A549 (cell line): ENCODE data around the gene DCHS2. TPM values are rescaled to one million over a fixed set of nuclear protein-coding genes. Genes with fewer than 3 reads are reported as not detected.

Experiments used
- ATAC-seq, 2 experiments: fragments of 200-7000 bp in 1 of 2; fragments of >200 bp in 1 of 2; cut with Nextera tagmentation in 1 of 2; cut with Tn5 transposase in 1 of 2; 3 replicates each; pipeline versions ENCODE4 v1.8.0 to v1.9.1; 2018 to 2020; ENCODE audit warnings: mild to moderate bottlenecking in 1 of 2, moderate library complexity in 1 of 2
- CTCF ChIA-PET: fragments of 300-600 bp; sonication (Branson Sonifier 250); formaldehyde crosslinking; extraction: SDS; loops from one replicate; lab custom pipeline; 2021; ENCODE audit warnings: antibody characterized with exemption, inconsistent platforms; lab: Yijun Ruan, JAX
- POLR2A ChIA-PET: fragments of 350-600 bp; formaldehyde crosslinking; extraction: SDS; loops from one replicate; lab custom pipeline; 2021; ENCODE audit warnings: antibody characterized with exemption, inconsistent platforms; lab: Yijun Ruan, JAX
- DNase-seq, 2 experiments: peaks; one replicate each; pipeline versions ENCODE4 v3.0.0 to v3.0.0-alpha.2; 2011 to 2016; ENCODE audit warnings: low read depth in 1 of 2, low spot score in 1 of 2
- FAIRE-seq: peaks from 2 replicates; lab custom pipeline; 2011; peaks lifted over from hg19 to GRCh38; lab: Jason Lieb, UNC
- H3K27ac ChIP-seq, 2 experiments: fragments of >200 bp; sonication (Bioruptor Twin); formaldehyde crosslinking; 3 replicates each; pipeline ENCODE4 v1.5.1; 2016 to 2017
- H3K4me1 ChIP-seq: fragments of >200 bp; sonication (Bioruptor Twin); formaldehyde crosslinking; 3 replicates; pipeline ENCODE4 v1.6.1; 2016
- H3K4me2 ChIP-seq: fragments of >200 bp; sonication (Bioruptor Twin); formaldehyde crosslinking; 3 replicates; pipeline ENCODE4 v1.6.1; 2016
- H3K4me3 ChIP-seq: fragments of >200 bp; sonication (Bioruptor Twin); formaldehyde crosslinking; 3 replicates; pipeline ENCODE4 v1.5.1; 2016
- H3K9me3 ChIP-seq: fragments of >200 bp; sonication (Bioruptor Twin); formaldehyde crosslinking; 3 replicates; pipeline ENCODE4 v1.6.1; 2016
- CHD2 ChIP-seq: fragments of 150-350 bp; IDR thresholded peaks from 2 replicates; pipeline ENCODE4 v1.6.1; 2014; ENCODE audit warnings: low read length; ENCODE audit not compliant: partially characterized antibody
- CHD4 ChIP-seq: fragments of 200-600 bp; sonication (generic); IDR thresholded peaks from 2 replicates; pipeline ENCODE4 v1.6.1; 2016; ENCODE audit warnings: antibody characterized with exemption, mild to moderate bottlenecking, borderline replicate concordance
- EHMT2 ChIP-seq: fragments of 200-600 bp; sonication (generic); IDR thresholded peaks from 2 replicates; pipeline ENCODE4 v1.6.1; 2016; ENCODE audit warnings: antibody characterized with exemption, low read depth, mild to moderate bottlenecking, moderate library complexity
- EP300 ChIP-seq, 2 experiments: fragments of >200 bp; sonication (Bioruptor Twin); formaldehyde crosslinking; IDR thresholded peaks; 2 replicates in 1 of 2; 3 replicates in 1 of 2; pipeline ENCODE4 v1.6.1; 2016 to 2017
- FOSB ChIP-seq: fragments of 250-450 bp; sonication (Bioruptor Pico); IDR thresholded peaks from 2 replicates; pipeline ENCODE4 v1.5.0; 2020; ENCODE audit warnings: mild to moderate bottlenecking, moderate library complexity
- FOSL2 ChIP-seq, 2 experiments: fragments of 450-650 bp in 1 of 2; fragments of >200 bp in 1 of 2; sonication (Bioruptor Twin) in 1 of 2; formaldehyde crosslinking; IDR thresholded peaks; 2 replicates each; pipeline versions ENCODE4 v1.5.0 to v1.6.1; 2016 to 2020; ENCODE audit warnings: mild to moderate bottlenecking in 1 of 2, moderate library complexity in 1 of 2
- FOXS1 ChIP-seq: fragments of 250-450 bp; sonication (Bioruptor Pico); IDR thresholded peaks from 2 replicates; pipeline ENCODE4 v1.5.0; 2020; ENCODE audit warnings: mild to moderate bottlenecking, moderate library complexity
- HDAC2 ChIP-seq: fragments of 200-600 bp; sonication (generic); IDR thresholded peaks from 2 replicates; pipeline ENCODE4 v1.6.1; 2016
- JUNB ChIP-seq: fragments of >200 bp; sonication (Bioruptor Twin); formaldehyde crosslinking; IDR thresholded peaks from 2 replicates; pipeline ENCODE4 v1.6.1; 2016
- KDM1A ChIP-seq: fragments of 200-600 bp; sonication (generic); IDR thresholded peaks from 2 replicates; pipeline ENCODE4 v1.6.1; 2016; ENCODE audit warnings: low read depth, mild to moderate bottlenecking
- MAFK ChIP-seq: fragments of 450-650 bp; IDR thresholded peaks from 2 replicates; pipeline ENCODE4 v1.6.1; 2014; ENCODE audit not compliant: partially characterized antibody
- MAZ ChIP-seq: fragments of 150-350 bp; IDR thresholded peaks from 2 replicates; pipeline ENCODE4 v1.6.1; 2014; ENCODE audit warnings: antibody characterized with exemption, low read depth, low read length, borderline replicate concordance
- MYC ChIP-seq: IDR thresholded peaks from 2 replicates; pipeline ENCODE4 v1.6.1; 2012; ENCODE audit warnings: mild to moderate bottlenecking, inconsistent platforms, low read length, improper control_type of control experiment, borderline replicate concordance
- NFE2L2 ChIP-seq: fragments of 150-350 bp; conservative IDR thresholded peaks from 2 replicates; pipeline ENCODE4 v1.6.1; 2014; ENCODE audit warnings: low read length
- PHF8 ChIP-seq: fragments of 200-600 bp; sonication (generic); IDR thresholded peaks from 2 replicates; pipeline ENCODE4 v1.6.1; 2016; ENCODE audit warnings: low read depth, mild to moderate bottlenecking, antibody characterized with exemption, moderate library complexity, borderline replicate concordance
- POLR2A ChIP-seq: IDR thresholded peaks from 2 replicates; pipeline ENCODE4 v1.6.1; 2012; ENCODE audit warnings: mild to moderate bottlenecking, low read length
- POLR2AphosphoS2 ChIP-seq: conservative IDR thresholded peaks from 2 replicates; pipeline ENCODE4 v1.6.1; 2012; ENCODE audit warnings: low read length, improper control_type of control experiment, inconsistent platforms
- RFX5 ChIP-seq: fragments of 450-650 bp; IDR thresholded peaks from 2 replicates; pipeline ENCODE4 v1.7.1; 2014; ENCODE audit warnings: antibody characterized with exemption, mild to moderate bottlenecking, moderate library complexity
- SREBF2 ChIP-seq: fragments of 450-650 bp; IDR thresholded peaks from 2 replicates; pipeline ENCODE4 v1.6.1; 2014; ENCODE audit warnings: mild to moderate bottlenecking, moderate library complexity
- TP53 ChIP-seq: fragments of 250-450 bp; sonication (Bioruptor Pico); IDR thresholded peaks from 2 replicates; pipeline ENCODE4 v1.5.0; 2021; ENCODE audit warnings: mild to moderate bottlenecking, moderate library complexity
- ZFP36 ChIP-seq: fragments of 450-650 bp; IDR thresholded peaks from 2 replicates; pipeline ENCODE4 v1.6.1; 2014; ENCODE audit warnings: borderline replicate concordance; ENCODE audit not compliant: partially characterized antibody
- ZNF302 ChIP-seq: fragments of 250-450 bp; sonication (Bioruptor Pico); IDR thresholded peaks from 2 replicates; pipeline ENCODE4 v1.9.0; 2021; ENCODE audit warnings: inconsistent platforms, mild to moderate bottlenecking, moderate library complexity
- ZSCAN20 ChIP-seq: fragments of 250-450 bp; sonication (Bioruptor Pico); IDR thresholded peaks from 2 replicates; pipeline ENCODE4 v1.8.0; 2022; ENCODE audit warnings: mild to moderate bottlenecking, moderate library complexity
- WGBS: methylation state at CpG from one replicate; pipeline ENCODE4 v1.1.6; 2017; ENCODE audit errors: missing lambda C conversion rate; 5-methylcytosine and 5-hydroxymethylcytosine counted together
- polyA plus RNA-seq, 4 experiments: library from polyadenylated mRNA; depleted of rRNA in 3 of 4; stranded (reverse); fragments of >200 nt; fragmentation: RNase III in 1 of 4; extraction: RNeasy Plus Mini Kit Qiagen cat#74134 plus additional on column Dnase treatment in 1 of 4; gene quantifications; 2 replicates in 3 of 4; 3 replicates in 1 of 4; pipeline ENCODE4 v1.2.3, GENCODE V29; 2011 to 2017
- TF ChIP-seq, protein P1 (sequence below): fragments of >200 bp; sonication (Bioruptor Twin); formaldehyde crosslinking; IDR thresholded peaks from 2 replicates; pipeline ENCODE4 v1.6.1; 2016
- TF ChIP-seq, protein P2 (sequence below): fragments of >200 bp; sonication (Bioruptor Twin); formaldehyde crosslinking; IDR thresholded peaks from 3 replicates; pipeline ENCODE4 v1.5.1; 2016
- TF ChIP-seq, protein P3 (sequence below): fragments of 150-350 bp; IDR thresholded peaks from 2 replicates; pipeline ENCODE4 v1.6.1; 2014; ENCODE audit warnings: low read depth, mild to moderate bottlenecking, low read length
- TF ChIP-seq, protein P4 (sequence below): IDR thresholded peaks from 2 replicates; pipeline ENCODE4 v1.6.1; 2012
- TF ChIP-seq, protein P5 (sequence below): IDR thresholded peaks from 2 replicates; pipeline ENCODE4 v1.6.1; 2012; ENCODE audit warnings: low read depth, borderline replicate concordance

Gene DCHS2
- polyA plus RNA-seq, 2 of the 4 experiments (the other 2 are of a cell fraction), result 0.06 TPM; not detected in 1

DNA sequence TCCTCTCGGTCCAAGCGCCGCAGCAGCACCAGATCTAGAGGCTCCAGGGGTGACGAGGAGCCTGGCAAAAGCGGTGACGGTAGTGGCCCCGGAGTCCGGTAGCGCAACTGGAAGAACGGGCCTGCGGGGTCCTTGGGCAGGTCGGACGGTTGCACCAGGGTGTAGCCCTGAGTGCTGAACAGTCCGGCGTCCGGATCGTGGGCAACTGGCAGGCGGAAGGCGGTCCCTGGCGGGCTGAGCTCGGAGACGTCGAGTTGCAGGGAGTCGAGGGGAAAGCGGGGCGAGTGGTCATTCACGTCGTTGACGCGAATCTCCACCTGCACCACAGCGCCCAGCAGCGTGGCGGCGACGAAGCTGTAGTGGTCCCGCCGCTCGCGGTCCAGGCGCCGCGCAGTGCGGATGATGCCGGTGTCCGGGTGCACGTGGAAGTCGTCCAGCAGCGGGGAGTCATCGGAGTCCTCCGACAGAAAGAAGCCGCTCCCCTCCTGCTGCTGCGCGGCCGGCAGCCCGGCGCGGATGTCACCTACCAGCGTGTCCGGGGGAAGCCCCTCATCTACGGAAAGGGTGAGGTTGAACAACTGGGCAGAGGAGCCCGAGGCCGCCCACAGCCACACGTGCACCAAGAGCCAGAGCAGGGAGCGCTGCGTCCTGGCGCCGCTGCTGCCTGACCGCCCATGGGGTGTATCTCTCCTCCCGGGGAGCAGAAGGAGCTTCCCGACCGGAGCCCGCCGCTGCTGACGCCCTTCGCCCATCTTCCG is 837 bp downstream of the DCHS2 start (continued):
- TF ChIP-seq, protein P1, sequence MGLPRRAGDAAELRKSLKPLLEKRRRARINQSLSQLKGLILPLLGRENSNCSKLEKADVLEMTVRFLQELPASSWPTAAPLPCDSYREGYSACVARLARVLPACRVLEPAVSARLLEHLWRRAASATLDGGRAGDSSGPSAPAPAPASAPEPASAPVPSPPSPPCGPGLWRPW, result no peak
- TF ChIP-seq FOSL2 (IDR thresholded peaks at IDR 0.05), result no peak
- TF ChIP-seq FOSL2 (CRISPR knock-in tag; IDR thresholded peaks at IDR 0.05), result no peak
- no peak for TF ChIP-seq MYC
- no peak for TF ChIP-seq NFE2L2
- no peak for TF ChIP-seq CHD2
- no peak for TF ChIP-seq FOSB (CRISPR knock-in tag)
- TF ChIP-seq TP53 (CRISPR knock-in tag), result no peak
- TF ChIP-seq, protein P2, sequence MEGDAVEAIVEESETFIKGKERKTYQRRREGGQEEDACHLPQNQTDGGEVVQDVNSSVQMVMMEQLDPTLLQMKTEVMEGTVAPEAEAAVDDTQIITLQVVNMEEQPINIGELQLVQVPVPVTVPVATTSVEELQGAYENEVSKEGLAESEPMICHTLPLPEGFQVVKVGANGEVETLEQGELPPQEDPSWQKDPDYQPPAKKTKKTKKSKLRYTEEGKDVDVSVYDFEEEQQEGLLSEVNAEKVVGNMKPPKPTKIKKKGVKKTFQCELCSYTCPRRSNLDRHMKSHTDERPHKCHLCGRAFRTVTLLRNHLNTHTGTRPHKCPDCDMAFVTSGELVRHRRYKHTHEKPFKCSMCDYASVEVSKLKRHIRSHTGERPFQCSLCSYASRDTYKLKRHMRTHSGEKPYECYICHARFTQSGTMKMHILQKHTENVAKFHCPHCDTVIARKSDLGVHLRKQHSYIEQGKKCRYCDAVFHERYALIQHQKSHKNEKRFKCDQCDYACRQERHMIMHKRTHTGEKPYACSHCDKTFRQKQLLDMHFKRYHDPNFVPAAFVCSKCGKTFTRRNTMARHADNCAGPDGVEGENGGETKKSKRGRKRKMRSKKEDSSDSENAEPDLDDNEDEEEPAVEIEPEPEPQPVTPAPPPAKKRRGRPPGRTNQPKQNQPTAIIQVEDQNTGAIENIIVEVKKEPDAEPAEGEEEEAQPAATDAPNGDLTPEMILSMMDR, result no peak
- TF ChIP-seq, all 56 proteins: peak for 0

DNA sequence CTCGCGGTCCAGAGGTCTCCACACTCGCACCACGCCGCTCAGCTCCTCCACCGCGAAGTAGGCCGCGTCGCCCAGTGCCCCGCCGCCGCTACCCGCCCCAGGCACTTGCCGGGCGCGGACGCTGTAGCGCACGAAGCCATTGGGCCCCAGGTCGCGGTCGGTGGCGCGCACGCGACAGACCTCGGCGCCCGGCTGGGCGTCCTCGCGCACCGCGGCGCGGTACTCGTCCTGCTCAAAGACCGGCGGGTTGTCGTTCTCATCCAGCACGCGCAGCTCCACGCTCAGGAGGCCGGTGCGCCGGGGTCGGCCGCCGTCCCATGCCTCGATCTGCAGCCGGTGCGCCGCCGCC is 1.4 kb downstream of the DCHS2 start:
- CTCF ChIA-PET, result no interaction called here
- DNase-seq, result no peak

DNA sequence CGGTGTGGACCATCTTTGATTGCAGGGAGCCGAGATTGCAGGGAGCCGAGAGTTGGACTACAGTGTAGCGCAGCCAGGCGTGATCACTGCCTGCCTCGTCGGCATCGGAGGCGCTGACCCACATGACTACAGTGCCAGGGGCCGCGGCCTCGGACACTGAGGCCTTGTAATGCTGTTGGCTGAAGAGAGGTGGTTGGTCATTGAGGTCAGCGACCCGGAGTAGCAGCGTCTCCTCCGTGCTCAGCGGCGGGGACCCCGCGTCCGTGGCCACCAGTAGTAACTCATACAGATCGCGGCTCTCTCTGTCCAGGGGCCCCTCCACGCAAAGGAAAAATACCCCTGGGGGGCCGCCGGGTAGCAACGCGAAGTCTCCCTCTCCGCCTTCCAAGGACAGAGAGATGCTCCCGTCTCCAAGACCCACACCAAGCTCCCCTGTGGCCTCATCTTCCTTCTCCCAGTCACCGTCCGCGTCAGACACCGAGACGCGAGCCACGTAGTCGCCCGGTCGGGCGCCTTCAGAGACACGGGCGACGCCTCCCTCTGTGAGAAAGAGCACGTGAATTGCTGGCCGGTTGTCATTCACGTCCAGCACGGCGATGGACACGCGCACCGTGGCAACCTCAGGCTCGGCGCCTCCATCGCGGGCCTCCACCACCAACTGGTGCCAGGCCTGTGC is 1.9 kb downstream of the DCHS2 start:
- ChIA-PET POLR2A (no interaction called here), CTCF (no interaction called here)
- 91% methylated on average over 38 of the region's 56 CpGs for WGBS

More for the DNA sequence above, 1.4 kb downstream of the DCHS2 start:
- POLR2A ChIA-PET, result no interaction called here
- no peak for ATAC-seq
- TF ChIP-seq PHF8, result no peak
- no peak for TF ChIP-seq HDAC2
- no peak for TF ChIP-seq ZSCAN20
- no peak for TF ChIP-seq EP300 (IDR thresholded peaks at IDR 0.05)
- no peak for TF ChIP-seq CHD4
- TF ChIP-seq MAZ, result no peak
- TF ChIP-seq SREBF2, result no peak
- no peak for TF ChIP-seq ZFP36
- TF ChIP-seq FOSL2 (IDR thresholded peaks at IDR 0.05), result no peak
- no peak for TF ChIP-seq FOSL2 (CRISPR knock-in tag; IDR thresholded peaks at IDR 0.05)
- TF ChIP-seq RFX5, result no peak
- TF ChIP-seq EHMT2, result no peak
- TF ChIP-seq POLR2A, result no peak
- no peak for TF ChIP-seq KDM1A
- no peak for TF ChIP-seq JUNB
- TF ChIP-seq, protein P3, sequence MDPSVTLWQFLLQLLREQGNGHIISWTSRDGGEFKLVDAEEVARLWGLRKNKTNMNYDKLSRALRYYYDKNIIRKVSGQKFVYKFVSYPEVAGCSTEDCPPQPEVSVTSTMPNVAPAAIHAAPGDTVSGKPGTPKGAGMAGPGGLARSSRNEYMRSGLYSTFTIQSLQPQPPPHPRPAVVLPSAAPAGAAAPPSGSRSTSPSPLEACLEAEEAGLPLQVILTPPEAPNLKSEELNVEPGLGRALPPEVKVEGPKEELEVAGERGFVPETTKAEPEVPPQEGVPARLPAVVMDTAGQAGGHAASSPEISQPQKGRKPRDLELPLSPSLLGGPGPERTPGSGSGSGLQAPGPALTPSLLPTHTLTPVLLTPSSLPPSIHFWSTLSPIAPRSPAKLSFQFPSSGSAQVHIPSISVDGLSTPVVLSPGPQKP, result no peak
- TF ChIP-seq TP53 (CRISPR knock-in tag), result no peak
- no peak for TF ChIP-seq FOXS1 (CRISPR knock-in tag)
- H3K4me3 ChIP-seq, result no peak overlapping the region
- H3K4me2 ChIP-seq, result no peak overlapping the region
- no peak for FAIRE-seq
- 70% methylated on average over 37 of the region's 55 CpGs for WGBS
- no peaks in the 10 kb centered on the region for H3K4me1 ChIP-seq
- H3K9me3 ChIP-seq, result no peaks in the 10 kb centered on the region
- no peak overlapping the region for H3K27ac ChIP-seq

More for the DNA sequence above, 1.9 kb downstream of the DCHS2 start:
- DNase-seq (no peak), FAIRE-seq (no peak), ATAC-seq (no peak)
- Histone ChIP-seq H3K4me3 (no peak overlapping the region), H3K27ac (no peak overlapping the region), H3K4me2 (no peak overlapping the region), H3K9me3 (no peaks in the 10 kb centered on the region), H3K4me1 (no peaks in the 10 kb centered on the region)
- TF ChIP-seq CHD4 (no peak), RFX5 (no peak), MYC (no peak), ZNF302 (no peak), MAFK (no peak), ZSCAN20 (no peak), POLR2AphosphoS2 (no peak), POLR2A (no peak)
- TF ChIP-seq, protein P4, sequence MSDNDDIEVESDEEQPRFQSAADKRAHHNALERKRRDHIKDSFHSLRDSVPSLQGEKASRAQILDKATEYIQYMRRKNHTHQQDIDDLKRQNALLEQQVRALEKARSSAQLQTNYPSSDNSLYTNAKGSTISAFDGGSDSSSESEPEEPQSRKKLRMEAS, result no peak
- TF ChIP-seq, protein P1, result no peak
- TF ChIP-seq, protein P5, sequence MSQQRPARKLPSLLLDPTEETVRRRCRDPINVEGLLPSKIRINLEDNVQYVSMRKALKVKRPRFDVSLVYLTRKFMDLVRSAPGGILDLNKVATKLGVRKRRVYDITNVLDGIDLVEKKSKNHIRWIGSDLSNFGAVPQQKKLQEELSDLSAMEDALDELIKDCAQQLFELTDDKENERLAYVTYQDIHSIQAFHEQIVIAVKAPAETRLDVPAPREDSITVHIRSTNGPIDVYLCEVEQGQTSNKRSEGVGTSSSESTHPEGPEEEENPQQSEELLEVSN, result no peak
